H1 (cell line): ENCODE data around the gene NANOGP8. TPM values are rescaled to one million over a fixed set of nuclear protein-coding genes. Genes with fewer than 3 reads are reported as not detected.

Experiments
- CTCF ChIA-PET: fragments of 300-600 bp; sonication (Branson Sonifier 250); formaldehyde crosslinking; loops from one replicate; lab custom pipeline; 2021; ENCODE audit not compliant: partially characterized antibody; lab: Charles Lee
- POLR2A ChIA-PET: fragments of 300-600 bp; sonication (Branson Sonifier 250); formaldehyde crosslinking; loops from one replicate; lab custom pipeline; 2021; ENCODE audit warnings: inconsistent platforms; ENCODE audit not compliant: partially characterized antibody; lab: Charles Lee
- DNase-seq, 2 experiments: peaks; one replicate each; pipeline versions ENCODE4 v3.0.0 to v3.0.0-alpha.2; 2010 to 2022; ENCODE audit warnings: low spot score in 2 of 2, low read depth in 1 of 2, mixed read lengths in 1 of 2
- FAIRE-seq: peaks from 2 replicates; lab custom pipeline; 2011; peaks lifted over from hg19 to GRCh38; lab: Jason Lieb, UNC
- H2AFZ ChIP-seq: 2 replicates; pipeline ENCODE4 v1.8.1; 2012; ENCODE audit warnings: low read length, inconsistent platforms
- H2AK5ac ChIP-seq: 2 replicates; pipeline ENCODE4 v1.6.1; 2013; ENCODE audit warnings: low read depth, low read length
- H2BK120ac ChIP-seq: replicated peaks from 2 replicates; pipeline ENCODE3; 2013; ENCODE audit warnings: low read depth, low read length, inconsistent platforms
- H2BK12ac ChIP-seq: 2 replicates; pipeline ENCODE4 v1.6.1; 2013; ENCODE audit warnings: low read depth, low read length
- H2BK15ac ChIP-seq: 2 replicates; pipeline ENCODE4 v1.6.1; 2013; ENCODE audit warnings: low read length
- H2BK20ac ChIP-seq: 2 replicates; pipeline ENCODE4 v1.6.1; 2013; ENCODE audit warnings: low read length
- H2BK5ac ChIP-seq: 2 replicates; pipeline ENCODE4 v1.6.1; 2013; ENCODE audit warnings: low read depth, low read length
- H3K14ac ChIP-seq: 2 replicates; pipeline ENCODE4 v1.6.1; 2013; ENCODE audit warnings: inconsistent platforms; ENCODE audit not compliant: insufficient read length
- H3K18ac ChIP-seq: 2 replicates; pipeline ENCODE4 v1.6.1; 2013; ENCODE audit warnings: low read length; ENCODE audit errors: extremely low read depth
- H3K23ac ChIP-seq: 2 replicates; pipeline ENCODE4 v1.6.1; 2013; ENCODE audit warnings: inconsistent platforms; ENCODE audit not compliant: insufficient read length
- H3K23me2 ChIP-seq: 2 replicates; pipeline ENCODE4 v1.6.1; 2013; ENCODE audit warnings: low read depth, low read length
- H3K27ac ChIP-seq: 2 replicates; pipeline ENCODE4 v1.6.1; 2011; ENCODE audit warnings: low read depth, low read length, inconsistent platforms
- H3K27me3 ChIP-seq, 4 experiments: replicated peaks in 1 of 4; 1 replicate in 1 of 4; 2 replicates in 3 of 4; pipeline versions ENCODE4 v1.6.1 to v1.8.1; 2011 to 2013; ENCODE audit warnings: low read length in 3 of 4, mild to moderate bottlenecking in 3 of 4, inconsistent platforms in 2 of 4, mixed read lengths in 2 of 4, moderate library complexity in 1 of 4; ENCODE audit not compliant: control insufficient read depth in 3 of 4, insufficient read depth in 3 of 4; ENCODE audit errors: extremely low read depth in 1 of 4
- H3K36me3 ChIP-seq, 4 experiments: 2 replicates each; pipeline versions ENCODE4 v1.6.1 to v1.8.1; 2011 to 2013; ENCODE audit warnings: mild to moderate bottlenecking in 4 of 4, low read length in 3 of 4, moderate library complexity in 2 of 4, control low read depth in 1 of 4, inconsistent platforms in 1 of 4; ENCODE audit not compliant: insufficient read depth in 4 of 4, control insufficient read depth in 2 of 4
- H3K4ac ChIP-seq: replicated peaks from 2 replicates; pipeline ENCODE3; 2013; ENCODE audit warnings: low read length, low read depth, mixed read lengths, inconsistent platforms; ENCODE audit not compliant: insufficient read length
- H3K4me1 ChIP-seq, 4 experiments: replicated peaks in 1 of 4; 1 replicate in 1 of 4; 2 replicates in 3 of 4; pipeline versions ENCODE4 v1.6.1 to v1.8.1; 2011 to 2013; ENCODE audit warnings: low read length in 3 of 4, inconsistent platforms in 2 of 4, mixed read lengths in 1 of 4; ENCODE audit not compliant: insufficient read depth in 4 of 4, control insufficient read depth in 3 of 4
- H3K4me2 ChIP-seq, 2 experiments: 2 replicates each; pipeline versions ENCODE4 v1.6.1 to v1.8.1; 2011 to 2013; ENCODE audit warnings: low read depth in 2 of 2, low read length in 2 of 2, control low read depth in 1 of 2, inconsistent platforms in 1 of 2, mild to moderate bottlenecking in 1 of 2; ENCODE audit not compliant: insufficient read depth in 1 of 2
- H3K4me3 ChIP-seq, 4 experiments: fragments of 200-600, 300-600 bp in 1 of 4; sonication (generic), shearing (Covaris generic), sonication (Bioruptor Twin) in 1 of 4; 2 replicates each; pipeline versions ENCODE4 v1.5.1 to v1.8.1; 2011 to 2016; ENCODE audit warnings: low read length in 4 of 4, low read depth in 3 of 4, control low read depth in 2 of 4, inconsistent platforms in 2 of 4, mild to moderate bottlenecking in 2 of 4, mixed read lengths in 1 of 4, moderate library complexity in 1 of 4; ENCODE audit not compliant: insufficient read depth in 2 of 4; ENCODE audit errors: extremely low read depth in 1 of 4
- H3K56ac ChIP-seq: replicated peaks from 2 replicates; pipeline ENCODE3; 2013; ENCODE audit warnings: low read depth, mild to moderate bottlenecking, mixed read lengths, low read length, inconsistent platforms; ENCODE audit not compliant: insufficient read length
- H3K79me1 ChIP-seq: 2 replicates; pipeline ENCODE4 v1.6.1; 2013; ENCODE audit warnings: low read depth, low read length, control low read depth
- H3K79me2 ChIP-seq, 2 experiments: 2 replicates each; pipeline versions ENCODE4 v1.6.1 to v1.8.1; 2012 to 2013; ENCODE audit warnings: low read length in 2 of 2, mild to moderate bottlenecking in 2 of 2, inconsistent platforms in 1 of 2; ENCODE audit not compliant: insufficient read depth in 2 of 2, control insufficient read depth in 1 of 2
- H3K9ac ChIP-seq, 4 experiments: replicated peaks in 1 of 4; 1 replicate in 1 of 4; 2 replicates in 3 of 4; pipeline versions ENCODE4 v1.6.1 to v1.8.1; 2011 to 2013; ENCODE audit warnings: low read depth in 3 of 4, low read length in 3 of 4, control low read depth in 2 of 4, mild to moderate bottlenecking in 2 of 4, moderate library complexity in 2 of 4, inconsistent platforms in 1 of 4; ENCODE audit errors: extremely low read depth in 1 of 4
- H3K9me3 ChIP-seq, 2 experiments: 2 replicates each; pipeline versions ENCODE4 v1.6.1 to v1.8.1; 2012 to 2013; ENCODE audit warnings: mild to moderate bottlenecking in 2 of 2, moderate library complexity in 2 of 2, control low read depth in 1 of 2, inconsistent platforms in 1 of 2, low read depth in 1 of 2, low read length in 1 of 2, mixed read lengths in 1 of 2; ENCODE audit not compliant: insufficient read depth in 2 of 2
- H4K20me1 ChIP-seq, 2 experiments: replicated peaks in 1 of 2; 2 replicates each; pipeline versions ENCODE3 to v1.8.1; 2011 to 2013; ENCODE audit warnings: inconsistent platforms in 2 of 2, low read length in 2 of 2, mild to moderate bottlenecking in 1 of 2; ENCODE audit not compliant: insufficient read depth in 2 of 2, control insufficient read depth in 1 of 2
- H4K5ac ChIP-seq: 2 replicates; pipeline ENCODE4 v1.6.1; 2013; ENCODE audit warnings: low read length, low read depth, mixed read lengths, inconsistent platforms; ENCODE audit not compliant: insufficient read length
- H4K8ac ChIP-seq: 2 replicates; pipeline ENCODE4 v1.8.0; 2013; ENCODE audit warnings: mild to moderate bottlenecking, moderate library complexity, low read length, inconsistent platforms; ENCODE audit not compliant: insufficient read depth; ENCODE audit errors: extremely low read depth
- H4K91ac ChIP-seq: replicated peaks from 2 replicates; pipeline ENCODE3; 2013; ENCODE audit warnings: low read length, mixed read lengths, inconsistent platforms; ENCODE audit not compliant: insufficient read length
- ASH2L ChIP-seq: fragments of 200-600, 300-600 bp; sonication (generic); IDR thresholded peaks from one replicate; pipeline ENCODE4 v1.7.1; 2017; ENCODE audit warnings: low read length
- BACH1 ChIP-seq: IDR thresholded peaks from 2 replicates; pipeline ENCODE4 v1.6.1; 2012; ENCODE audit warnings: low read length, improper control_type of control experiment
- CEBPB ChIP-seq: IDR thresholded peaks from 2 replicates; pipeline ENCODE4 v1.6.1; 2012; ENCODE audit warnings: low read depth, low read length
- CHD2 ChIP-seq: IDR thresholded peaks from 2 replicates; pipeline ENCODE4 v1.6.1; 2012; ENCODE audit warnings: low read length, improper control_type of control experiment
- CREB1 ChIP-seq: IDR thresholded peaks from 2 replicates; pipeline ENCODE4 v1.6.1; 2012; ENCODE audit warnings: inconsistent platforms
- HDAC2 ChIP-seq, 2 experiments: fragments of 300-600 bp in 1 of 2; sonication (generic) in 1 of 2; IDR thresholded peaks; 2 replicates each; pipeline ENCODE4 v1.6.1; 2011 to 2012; ENCODE audit warnings: low read depth in 2 of 2, low read length in 2 of 2, mild to moderate bottlenecking in 2 of 2, moderate library complexity in 2 of 2, borderline replicate concordance in 1 of 2, inconsistent platforms in 1 of 2
- JUN ChIP-seq: IDR thresholded peaks from 2 replicates; pipeline ENCODE4 v1.6.1; 2011; ENCODE audit warnings: low read depth, mild to moderate bottlenecking, improper control_type of control experiment, low read length
- KDM1A ChIP-seq: fragments of 200-600, 300-600 bp; sonication (generic); IDR thresholded peaks from 2 replicates; pipeline ENCODE4 v1.7.1; 2016; ENCODE audit warnings: mild to moderate bottlenecking, low read length, borderline replicate concordance
- MAX ChIP-seq: IDR thresholded peaks from 2 replicates; pipeline ENCODE4 v1.6.1; 2012; ENCODE audit warnings: inconsistent platforms
- RAD21 ChIP-seq, 2 experiments: IDR thresholded peaks in 1 of 2; conservative IDR thresholded peaks in 1 of 2; 2 replicates each; pipeline ENCODE4 v1.6.1; 2011; ENCODE audit warnings: low read depth in 2 of 2, low read length in 2 of 2, improper control_type of control experiment in 1 of 2, inconsistent platforms in 1 of 2, mild to moderate bottlenecking in 1 of 2, moderate library complexity in 1 of 2
- RBBP5 ChIP-seq: IDR thresholded peaks from 2 replicates; pipeline ENCODE4 v1.7.1; 2012; ENCODE audit warnings: low read depth, mild to moderate bottlenecking, inconsistent platforms, low read length, moderate library complexity, borderline replicate concordance
- RFX5 ChIP-seq: IDR thresholded peaks from 2 replicates; pipeline ENCODE4 v1.6.1; 2011; ENCODE audit warnings: low read depth, low read length, improper control_type of control experiment, borderline replicate concordance
- SP1 ChIP-seq: IDR thresholded peaks from 2 replicates; pipeline ENCODE4 v1.6.1; 2011; ENCODE audit warnings: low read depth, low read length
- SP4 ChIP-seq: IDR thresholded peaks from 2 replicates; pipeline ENCODE4 v1.6.1; 2012; ENCODE audit warnings: low read length, inconsistent platforms
- WGBS, 2 experiments: shearing (Covaris generic) in 1 of 2; methylation state at CpG; one replicate each; pipeline versions ENCODE4 v1.1.6 to v1.1.7; 2013 to 2015; ENCODE audit warnings: low lambda C conversion rate in 2 of 2, mixed read lengths in 2 of 2, inconsistent platforms in 1 of 2, low coverage in 1 of 2, missing lambda C conversion rate in 1 of 2; ENCODE audit not compliant: insufficient replicate concordance in 2 of 2, insufficient coverage in 1 of 2, insufficient read length in 1 of 2; ENCODE audit errors: extremely low coverage in 1 of 2, missing lambda C conversion rate in 1 of 2; 5-methylcytosine and 5-hydroxymethylcytosine counted together
- polyA plus RNA-seq, 7 experiments: library from polyadenylated mRNA; depleted of rRNA in 3 of 7; stranded (reverse) in 5 of 7; unstranded in 2 of 7; fragments of >200 nt in 5 of 7; fragments of 200-250 nt in 2 of 7; gene quantifications; 1 replicate in 5 of 7; 2 replicates in 1 of 7; 4 replicates in 1 of 7; pipeline versions ENCODE4 v1.2.1 to v1.2.3, GENCODE V29; 2011 to 2013; ENCODE audit warnings: missing spikeins in 2 of 7, mixed read lengths in 2 of 7
- total RNA-seq: library from RNA; stranded (reverse); fragmentation: NEBNext Ultra II Directional; extraction: Animal tissue kit (Norgen Biotek cat#: 25700); gene quantifications from 2 replicates; pipeline ENCODE4 v1.2.1, GENCODE V29; 2021

The NANOGP8 gene
- total and polyA plus RNA-seq, 2 of the 8 experiments (the other 6 are each of a cell fraction or from before 2014, with no cell fraction given): 23.3 to 40.6 TPM

DNA sequence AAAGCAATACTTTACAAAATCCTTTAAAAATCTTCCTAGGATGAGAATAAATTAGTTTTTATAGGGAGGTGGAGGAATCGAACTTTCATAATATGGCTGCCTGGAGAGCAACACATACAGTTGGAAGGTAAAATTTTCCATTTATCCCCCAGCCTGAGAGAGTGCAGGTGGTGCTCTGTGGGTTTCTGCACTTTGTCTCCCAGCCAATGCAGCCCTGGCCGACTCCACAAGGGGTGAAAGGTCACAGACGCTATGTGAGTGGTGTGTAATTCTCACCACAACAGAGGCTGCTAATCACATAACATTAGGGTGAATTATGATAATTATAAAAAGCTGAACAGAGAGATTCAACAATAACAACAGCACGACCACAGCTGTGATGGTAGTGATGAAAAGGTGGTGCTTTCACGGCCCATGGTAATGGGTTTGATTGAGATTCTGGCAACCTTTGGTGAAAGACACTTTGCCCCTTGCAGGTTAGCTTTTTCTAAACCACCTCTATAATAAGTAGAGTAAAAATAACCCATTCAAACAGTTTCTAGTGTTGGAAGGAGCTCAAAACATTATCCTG is 30.1 kb upstream of the NANOGP8 start:
- no peak overlapping the region for H3K9ac ChIP-seq
- H3K4me2 ChIP-seq: no peak overlapping the region
- H3K14ac ChIP-seq: no peak overlapping the region
- H4K5ac ChIP-seq: no peak overlapping the region
- DNase-seq (no peak), FAIRE-seq (no peak)
- H3K4me3 ChIP-seq: no peak overlapping the region
- no peak overlapping the region for H2AFZ ChIP-seq
- no peak overlapping the region for H3K18ac ChIP-seq
- no peaks in the 10 kb centered on the region for H4K20me1 ChIP-seq
- H3K79me2 ChIP-seq: no peaks in the 10 kb centered on the region
- H3K23me2 ChIP-seq: no peaks in the 10 kb centered on the region
- no peak overlapping the region for H2BK5ac ChIP-seq
- H2AK5ac ChIP-seq: no peak overlapping the region
- no peak overlapping the region for H2BK12ac ChIP-seq
- no peak overlapping the region for H4K8ac ChIP-seq
- no peak overlapping the region for H2BK20ac ChIP-seq
- no peaks in the 10 kb centered on the region; the same call in 1 of the 2 replicates for H3K79me1 ChIP-seq
- H3K4me1 ChIP-seq: no peaks in the 10 kb centered on the region; a peak in 1 of 7 replicates
- ChIA-PET POLR2A (interaction anchor here (0.6 kb wide), 1 partner anchor 147 kb away, joined by 3 read pairs; no protein-coding TSS in a partner anchor), CTCF (no interaction called here)
- no peak overlapping the region for H2BK15ac ChIP-seq
- H2BK120ac ChIP-seq: no peak overlapping the region
- no peak overlapping the region for H3K23ac ChIP-seq
- no peaks in the 10 kb centered on the region for H3K27me3 ChIP-seq
- H4K91ac ChIP-seq: no peak overlapping the region
- H3K36me3 ChIP-seq: no peaks in the 10 kb centered on the region
- 68% methylated on average over 5 of the region's 5 CpGs; no CpG with 5 or more reads in 1 of the 2 experiments for WGBS, 2 experiments
- no peak overlapping the region for H3K27ac ChIP-seq
- no peaks in the 10 kb centered on the region for H3K9me3 ChIP-seq
- H3K4ac ChIP-seq: no peak overlapping the region
- no peak overlapping the region for H3K56ac ChIP-seq
- TF ChIP-seq BACH1 (no peak), CREB1 (no peak), RAD21 (IDR thresholded peaks at IDR 0.05 in 1 of 2, conservative IDR thresholded peaks at IDR 0.05 in 1 of 2; ENCODE audit: low read depth in 2 of 2, low read length in 2 of 2) (no peak), MAX (no peak), RBBP5 (no peak), RFX5 (no peak), ASH2L (no peak), CEBPB (no peak), JUN (no peak), SP4 (no peak), SP1 (no peak), KDM1A (no peak), CHD2 (no peak), HDAC2 (IDR thresholded peaks at IDR 0.05; ENCODE audit: borderline replicate concordance in 1 of 2, low read depth in 2 of 2, low read length in 2 of 2) (no peak)
